Rectal smooth muscle tissue (tissue), 1 donor: ENCODE results near the gene STK32C.
"Not testable (repeated sequence)": the region's sequence is repeated elsewhere in the genome, so short reads cannot be mapped to it uniquely, and the experiment has no call there.

Source experiments
- H3K27ac ChIP-seq: one replicate; pipeline ENCODE4 v1.7.0; 2013; ENCODE audit warnings: low read depth, low read length, inconsistent platforms
- H3K27me3 ChIP-seq: one replicate; pipeline ENCODE4 v1.7.0; 2013; ENCODE audit warnings: low read length; ENCODE audit not compliant: control insufficient read depth, insufficient read depth
- H3K36me3 ChIP-seq: one replicate; pipeline ENCODE4 v1.7.0; 2013; ENCODE audit warnings: low read length; ENCODE audit not compliant: control insufficient read depth, insufficient read depth
- H3K4me1 ChIP-seq: one replicate; pipeline ENCODE4 v1.7.0; 2013; ENCODE audit warnings: low read length; ENCODE audit not compliant: control insufficient read depth, insufficient read depth
- H3K4me3 ChIP-seq: one replicate; pipeline ENCODE4 v1.7.0; 2013; ENCODE audit warnings: low read length
- H3K9ac ChIP-seq: one replicate; pipeline ENCODE4 v1.7.0; 2013; ENCODE audit warnings: low read length

Gene STK32C

DNA sequence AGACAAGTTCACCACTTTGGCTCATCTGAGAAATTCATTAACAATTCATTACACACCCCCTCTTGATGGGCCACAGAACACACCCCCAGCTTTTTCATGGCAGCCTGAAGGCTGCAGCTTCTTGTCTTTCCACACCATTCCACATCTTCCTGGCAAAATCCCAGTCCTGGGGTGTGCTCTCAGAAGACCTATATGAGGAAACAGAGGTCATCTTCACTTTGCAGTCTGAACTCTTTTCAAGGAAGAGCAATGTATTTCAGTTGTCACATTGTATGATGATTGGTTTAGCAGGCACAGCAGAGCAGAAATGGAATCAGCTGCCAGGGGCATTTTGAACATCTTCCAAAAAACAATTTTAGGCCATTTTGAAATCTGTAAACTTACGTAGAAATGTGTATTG lies 16.4 kb upstream of the STK32C start:
- Histone ChIP-seq H3K27me3 (no peaks in the 10 kb centered on the region), H3K27ac (no peak overlapping the region), H3K4me1 (no peaks in the 10 kb centered on the region), H3K36me3 (no peaks in the 10 kb centered on the region), H3K4me3 (no peak overlapping the region), H3K9ac (no peak overlapping the region)

DNA sequence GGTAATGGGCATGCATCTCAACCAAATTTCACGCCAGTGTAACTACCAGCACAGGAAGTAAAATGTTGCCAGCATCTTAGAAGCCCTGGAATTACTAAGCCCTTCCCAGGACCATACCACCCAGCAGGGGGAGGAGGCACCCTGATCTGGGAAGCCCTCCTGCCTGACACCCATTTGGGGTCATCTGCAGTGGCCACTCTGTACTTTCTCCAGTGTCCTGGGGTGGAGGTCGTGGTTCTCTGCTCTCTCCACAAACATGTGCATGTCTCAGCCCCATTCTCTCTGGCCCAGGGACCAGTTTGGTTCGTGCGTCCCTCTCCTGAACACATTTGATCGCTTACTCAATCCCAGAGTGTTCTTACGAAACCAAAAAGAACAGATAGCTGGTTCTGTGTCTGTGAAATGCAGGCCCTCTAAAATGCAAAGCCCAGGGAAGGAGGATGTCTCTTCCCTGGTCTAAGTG lies 14.9 kb upstream of the STK32C start:
- no peaks in the 10 kb centered on the region for H3K4me1 ChIP-seq
- H3K27me3 ChIP-seq: no peaks in the 10 kb centered on the region
- H3K9ac ChIP-seq: no peak overlapping the region
- no peak overlapping the region for H3K4me3 ChIP-seq
- H3K27ac ChIP-seq: no peak overlapping the region
- no peaks in the 10 kb centered on the region for H3K36me3 ChIP-seq

DNA sequence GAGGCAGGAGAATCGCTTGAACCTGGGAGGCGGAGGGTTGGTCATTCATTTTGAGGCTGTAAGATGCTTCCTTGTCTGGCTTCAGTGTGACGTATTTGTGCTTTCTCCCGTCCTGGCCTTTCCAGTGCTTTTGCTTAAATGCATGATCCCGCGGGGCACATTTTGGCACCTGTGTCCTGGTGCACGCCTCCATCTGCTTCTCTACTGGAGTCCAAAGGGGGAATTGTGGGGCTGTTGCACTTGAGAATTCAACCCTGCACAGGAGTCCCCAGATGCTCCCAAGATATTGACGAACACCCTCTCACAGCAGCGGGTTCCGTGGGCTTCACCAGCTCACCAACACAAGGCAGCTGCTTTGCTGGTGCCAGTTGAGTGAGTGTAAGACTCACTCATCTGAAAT lies 14.0 kb upstream of the STK32C start:
- Histone ChIP-seq H3K36me3 (no peaks in the 10 kb centered on the region), H3K4me1 (no peaks in the 10 kb centered on the region), H3K27me3 (no peaks in the 10 kb centered on the region), H3K4me3 (no peak overlapping the region), H3K9ac (no peak overlapping the region), H3K27ac (no peak overlapping the region)

DNA sequence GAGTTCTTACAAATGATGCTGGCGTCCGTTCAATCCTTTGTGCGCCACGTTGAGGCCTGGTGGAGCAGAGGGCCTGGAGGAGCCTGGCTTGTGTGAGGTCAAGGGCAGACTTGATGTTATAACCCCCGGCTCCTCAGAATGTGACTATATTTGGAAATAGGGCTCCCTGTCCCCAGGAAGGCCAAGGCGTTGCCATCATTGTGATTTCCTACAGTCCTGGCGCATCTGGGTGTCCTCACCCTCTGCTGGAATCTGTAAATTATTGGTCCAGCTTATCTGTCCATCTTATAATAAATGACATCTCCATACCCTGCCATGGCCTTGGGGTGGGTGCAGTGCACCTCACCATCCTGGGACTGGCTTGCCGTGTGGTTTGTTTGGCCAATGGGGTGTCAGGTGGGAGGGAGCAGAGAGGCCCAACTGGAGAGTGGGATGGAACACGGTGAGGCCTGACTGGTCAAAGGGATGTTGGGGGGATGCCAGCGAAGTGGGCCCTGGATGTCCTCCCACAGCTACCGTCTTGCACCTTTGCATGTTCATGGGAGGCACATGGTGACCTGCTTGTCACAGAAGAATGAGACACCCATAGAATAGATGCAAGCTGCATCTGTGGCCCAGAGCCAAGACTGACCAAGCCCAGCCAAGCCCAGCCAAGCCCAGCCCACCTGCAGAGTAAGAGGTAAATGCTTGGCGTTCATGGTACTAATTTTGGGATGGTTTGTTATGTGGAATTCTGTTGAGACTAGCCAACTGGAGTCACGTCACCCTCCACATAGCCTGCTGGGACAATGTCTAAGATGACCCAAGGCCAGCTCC lies 13.1 kb upstream of the STK32C start:
- H3K36me3 ChIP-seq: no peaks in the 10 kb centered on the region
- no peaks in the 10 kb centered on the region for H3K27me3 ChIP-seq
- H3K4me1 ChIP-seq: no peaks in the 10 kb centered on the region
- H3K9ac ChIP-seq: no peak overlapping the region
- H3K4me3 ChIP-seq: no peak overlapping the region
- H3K27ac ChIP-seq: no peak overlapping the region

DNA sequence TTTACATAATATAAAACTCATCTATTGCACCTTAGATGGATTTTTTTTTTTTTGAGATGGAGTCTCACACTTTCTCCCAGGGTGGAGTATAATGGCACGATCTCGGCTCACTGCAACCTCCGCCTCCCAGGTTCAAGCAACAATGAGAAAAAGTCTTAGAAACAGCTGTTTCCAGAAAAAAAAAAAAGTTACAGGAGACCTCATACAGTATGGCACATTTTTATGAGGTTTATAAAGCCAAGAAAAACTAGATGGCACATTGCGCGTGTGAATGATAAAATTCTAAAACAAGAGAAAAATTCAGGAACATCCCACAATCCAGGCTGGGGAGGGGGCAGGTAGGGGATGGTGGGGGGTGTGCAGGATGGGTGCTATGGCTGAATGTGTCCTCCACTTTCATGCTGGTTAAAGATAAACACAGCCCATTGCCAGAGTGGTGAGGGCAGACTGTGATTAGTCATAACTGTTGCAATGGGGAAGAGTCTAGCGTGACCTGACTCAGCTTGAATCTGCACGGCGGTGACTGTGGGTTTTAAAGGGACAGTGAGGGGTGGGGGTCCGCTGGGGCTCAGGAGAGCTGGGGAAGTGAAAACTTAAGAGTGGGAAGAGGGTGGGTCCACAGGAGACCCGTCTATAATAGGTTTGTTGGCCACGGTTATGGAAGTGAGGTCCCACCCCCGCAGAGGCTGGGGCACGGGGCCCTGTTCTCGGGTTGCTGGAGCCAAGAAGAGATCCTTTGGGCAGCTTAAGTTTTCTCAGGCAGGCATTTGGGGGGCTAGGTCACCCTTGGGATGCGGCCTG lies 12.3 kb upstream of the STK32C start:
- Histone ChIP-seq H3K4me3 (no peak overlapping the region), H3K4me1 (no peaks in the 10 kb centered on the region), H3K27me3 (no peaks in the 10 kb centered on the region), H3K36me3 (no peaks in the 10 kb centered on the region), H3K27ac (no peak overlapping the region), H3K9ac (no peak overlapping the region)

DNA sequence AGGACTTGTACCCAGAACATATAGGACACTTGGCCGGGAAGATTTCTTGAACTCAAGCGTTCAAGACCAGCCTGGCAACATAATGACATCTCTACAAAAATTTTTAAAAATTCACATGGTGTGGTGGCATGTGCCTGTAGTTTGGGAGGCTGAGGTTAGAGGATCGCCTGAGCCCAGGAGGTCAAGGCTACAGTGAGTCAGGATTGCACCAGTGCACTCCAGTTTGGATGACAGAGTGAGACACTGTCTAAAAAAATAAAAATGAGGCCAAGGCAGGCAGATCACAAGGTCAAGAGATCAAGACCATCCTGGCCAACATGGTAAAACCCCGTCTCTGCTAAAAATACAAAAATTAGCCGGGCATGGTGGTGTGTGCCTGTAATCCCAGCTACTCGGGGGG lies 9.7 kb upstream of the STK32C start:
- H3K27ac ChIP-seq, H3K9ac ChIP-seq, H3K4me3 ChIP-seq, H3K27me3 ChIP-seq, H3K36me3 ChIP-seq, H3K4me1 ChIP-seq: not testable (repeated sequence)

DNA sequence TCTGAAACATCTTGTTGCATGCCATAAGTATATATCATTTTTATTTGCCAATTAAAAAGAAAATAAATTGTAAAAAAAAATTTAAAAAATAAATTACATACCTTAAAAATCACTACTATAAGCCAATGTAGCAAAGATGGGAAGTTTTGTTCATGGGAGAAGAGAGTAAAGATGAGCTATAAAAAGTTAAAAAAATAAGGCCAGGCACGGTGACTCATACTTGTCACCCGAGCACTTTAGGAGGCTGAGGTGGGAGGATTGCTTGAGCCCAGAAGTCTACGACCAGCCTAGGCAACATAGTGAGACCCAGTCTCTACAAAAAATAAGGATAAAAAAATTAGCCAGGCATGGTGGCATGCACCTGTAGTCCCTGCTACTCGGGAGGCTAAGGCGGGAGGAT lies 8.4 kb upstream of the STK32C start:
- Histone ChIP-seq H3K27ac (no peak overlapping the region), H3K4me3 (no peak overlapping the region), H3K4me1 (no peaks in the 10 kb centered on the region), H3K9ac (no peak overlapping the region), H3K36me3 (no peaks in the 10 kb centered on the region), H3K27me3 (no peaks in the 10 kb centered on the region)

DNA sequence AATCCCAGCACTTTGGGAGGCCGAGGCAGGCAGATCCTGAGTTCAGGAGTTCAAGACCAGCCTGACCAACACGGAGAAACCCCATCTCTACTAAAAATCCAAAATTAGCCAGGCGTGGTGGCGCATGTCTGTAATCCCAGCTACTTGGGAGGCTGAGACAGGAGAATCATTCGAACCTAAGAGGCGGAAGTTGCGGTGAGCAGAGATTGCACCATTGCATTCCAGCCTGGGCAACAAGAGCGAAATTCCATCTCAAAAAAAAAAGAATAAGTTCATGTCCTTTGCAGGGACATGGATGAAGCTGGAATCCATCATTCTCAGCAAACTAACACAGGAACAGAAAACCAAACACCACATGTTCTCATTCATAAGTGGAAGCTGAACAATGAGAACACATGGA lies 7.1 kb upstream of the STK32C start:
- H3K27ac ChIP-seq, H3K27me3 ChIP-seq, H3K9ac ChIP-seq, H3K4me3 ChIP-seq, H3K4me1 ChIP-seq, H3K36me3 ChIP-seq: not testable (repeated sequence)

DNA sequence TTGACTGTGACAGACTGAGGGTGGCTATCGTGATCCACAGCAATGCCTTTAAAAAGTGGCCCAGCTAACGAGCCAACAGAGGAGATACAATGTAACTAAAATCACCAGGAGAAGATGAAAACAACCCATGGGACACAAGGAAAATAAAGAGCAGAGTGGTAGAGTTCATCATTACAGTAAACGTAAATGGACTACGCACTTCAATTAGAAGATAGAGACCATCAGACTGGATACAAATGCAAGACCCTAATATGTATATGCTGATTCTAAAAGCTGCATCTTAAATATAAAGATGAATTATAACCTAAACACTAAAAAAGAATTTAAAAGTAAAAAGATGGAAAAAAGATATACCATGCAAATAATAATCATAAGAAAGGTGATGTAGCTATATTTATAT lies 6.6 kb upstream of the STK32C start:
- Histone ChIP-seq H3K4me3 (no peak overlapping the region), H3K9ac (no peak overlapping the region), H3K4me1 (no peaks in the 10 kb centered on the region), H3K27ac (no peak overlapping the region), H3K27me3 (no peaks in the 10 kb centered on the region), H3K36me3 (no peaks in the 10 kb centered on the region)

DNA sequence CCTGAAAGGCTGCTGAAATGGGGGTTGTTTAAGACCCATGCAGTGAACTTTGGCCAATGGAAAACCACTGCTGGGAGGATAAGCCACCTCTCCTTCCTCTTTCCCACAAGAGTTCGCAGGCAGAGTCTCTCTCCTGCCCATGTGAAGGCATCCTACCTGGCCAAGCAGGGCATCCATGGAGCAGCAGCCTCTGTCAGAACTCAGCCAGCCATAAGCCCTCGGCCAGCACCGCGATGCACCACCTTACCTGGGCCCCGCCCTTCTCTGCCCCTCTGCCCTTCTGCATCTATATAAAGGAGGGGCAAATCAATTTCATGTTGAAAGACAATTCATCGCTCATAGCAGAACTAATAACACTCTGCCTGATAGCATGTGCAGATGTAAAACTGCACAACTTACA lies 6.1 kb upstream of the STK32C start:
- Histone ChIP-seq H3K27ac (no peak overlapping the region), H3K4me3 (no peak overlapping the region), H3K27me3 (no peaks in the 10 kb centered on the region), H3K9ac (no peak overlapping the region), H3K4me1 (peaks cover 1% of the 10 kb centered on the region), H3K36me3 (no peaks in the 10 kb centered on the region)

DNA sequence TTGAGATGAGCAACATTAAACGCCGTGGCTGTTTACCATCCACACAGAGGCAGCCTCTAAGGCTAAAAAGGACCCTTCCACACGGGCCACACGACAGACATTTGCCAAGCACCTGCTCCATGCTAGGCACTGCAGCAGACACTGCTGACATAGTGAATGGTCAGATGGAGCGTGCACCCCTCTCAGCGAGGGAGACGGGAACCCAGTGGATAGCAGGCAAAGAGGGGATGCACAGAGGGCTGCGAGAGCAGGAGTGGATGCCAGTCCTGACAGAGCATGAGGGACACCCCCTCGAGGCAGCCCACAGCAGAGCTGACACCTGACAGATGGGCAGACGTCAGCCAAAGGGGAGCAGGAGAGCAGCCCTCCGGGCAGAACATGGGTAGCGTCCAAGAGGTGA lies 5.6 kb upstream of the STK32C start:
- Histone ChIP-seq H3K4me3 (no peak overlapping the region), H3K27ac (no peak overlapping the region), H3K36me3 (no peaks in the 10 kb centered on the region), H3K27me3 (no peaks in the 10 kb centered on the region), H3K9ac (no peak overlapping the region), H3K4me1 (peaks cover 3% of the 10 kb centered on the region)

DNA sequence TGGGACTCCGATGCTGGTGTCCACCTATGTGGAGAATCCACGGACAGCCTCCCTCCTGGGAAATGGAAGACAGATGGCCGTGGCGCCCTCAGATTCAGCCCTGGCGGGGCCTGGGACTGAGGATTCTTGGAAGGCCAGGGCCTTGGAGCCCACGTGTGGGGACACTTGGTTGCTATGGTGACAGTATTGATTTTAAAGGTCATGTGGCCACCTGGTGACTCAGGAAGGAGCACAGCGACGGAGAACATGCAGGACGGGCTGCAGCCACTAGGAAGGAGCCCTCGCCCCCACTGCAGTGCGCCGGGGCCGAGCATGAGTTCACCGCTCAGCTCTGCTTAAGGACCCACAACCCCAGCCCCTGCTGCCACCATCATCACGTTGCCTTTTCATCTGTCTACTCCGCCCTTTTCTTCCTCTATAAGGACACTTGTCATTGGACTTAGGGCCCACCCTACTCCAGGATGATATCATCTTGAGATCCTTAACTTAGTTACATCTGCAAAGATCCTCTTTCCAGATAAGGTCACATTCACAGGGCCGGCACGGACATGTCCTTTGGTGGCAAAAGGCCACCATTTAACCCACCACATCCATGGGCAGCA lies 3.7 kb upstream of the STK32C start:
- H3K4me1 ChIP-seq: peaks cover 3% of the 10 kb centered on the region
- no peak overlapping the region for H3K4me3 ChIP-seq
- H3K27me3 ChIP-seq: no peaks in the 10 kb centered on the region
- H3K9ac ChIP-seq: no peak overlapping the region
- no peak overlapping the region for H3K27ac ChIP-seq
- H3K36me3 ChIP-seq: no peaks in the 10 kb centered on the region
